ENCODE results near the gene CNOT9. TPM values are rescaled to one million over a fixed set of nuclear protein-coding genes. Genes with fewer than 3 reads are reported as not detected.
"Not testable (repeated sequence)": the region's sequence is repeated elsewhere in the genome, so short reads cannot be mapped to it uniquely, and the experiment has no call there.

The CNOT9 gene
- total RNA-seq, 1 donor, result 77.0 TPM

- no peak for TF ChIP-seq CTCF (IDR thresholded peaks at IDR 0.05; ENCODE audit: insufficient read depth, low read length)
- no peak for DNase-seq (ENCODE audit: low read depth)
- no peak overlapping the region for H3K4me3 ChIP-seq (ENCODE audit: low read depth, low read length)
Observed at GRCh38 chr2:218546012-218546411, 22.6 kb upstream of the CNOT9 start.

- H3K4me3 ChIP-seq (ENCODE audit: low read depth, low read length), result no peak overlapping the region
- TF ChIP-seq CTCF (IDR thresholded peaks at IDR 0.05; ENCODE audit: insufficient read depth, low read length), result no peak
Observed at GRCh38 chr2:218547511-218547910, 21.1 kb upstream of the CNOT9 start.

GRCh38 chr2:218547978-218548377, 20.7 kb upstream of the CNOT9 start:
- TF ChIP-seq CTCF (IDR thresholded peaks at IDR 0.05; ENCODE audit: insufficient read depth, low read length), result no peak
- no peak for DNase-seq (ENCODE audit: low read depth)
- H3K4me3 ChIP-seq (ENCODE audit: low read depth, low read length), result no peak overlapping the region

More at GRCh38 chr2:218547511-218547910, 21.1 kb upstream of the CNOT9 start:
- no peak for DNase-seq (ENCODE audit: low read depth)

GRCh38 chr2:218554225-218554624, 14.4 kb upstream of the CNOT9 start:
- not testable (repeated sequence) for H3K4me3 ChIP-seq (ENCODE audit: low read depth, low read length)

GRCh38 chr2:218555527-218555926, 13.1 kb upstream of the CNOT9 start:
- no peak for DNase-seq (ENCODE audit: low read depth)
- no peak overlapping the region for H3K4me3 ChIP-seq (ENCODE audit: low read depth, low read length)
- no peak for TF ChIP-seq CTCF (IDR thresholded peaks at IDR 0.05; ENCODE audit: insufficient read depth, low read length)

More at GRCh38 chr2:218554225-218554624, 14.4 kb upstream of the CNOT9 start:
- DNase-seq (ENCODE audit: low read depth), result not testable (repeated sequence)

- H3K4me3 ChIP-seq (ENCODE audit: low read depth, low read length), result no peak overlapping the region
- no peak for DNase-seq (ENCODE audit: low read depth)
- no peak for TF ChIP-seq CTCF (IDR thresholded peaks at IDR 0.05; ENCODE audit: insufficient read depth, low read length)
Observed at GRCh38 chr2:218557941-218558340, 10.7 kb upstream of the CNOT9 start.

- no peak overlapping the region for H3K4me3 ChIP-seq (ENCODE audit: low read depth, low read length)
- DNase-seq (ENCODE audit: low read depth), result no peak
- TF ChIP-seq CTCF (IDR thresholded peaks at IDR 0.05; ENCODE audit: insufficient read depth, low read length), result no peak
Observed at GRCh38 chr2:218558986-218559385, 9.7 kb upstream of the CNOT9 start.
